EH (cell line): ENCODE measurements around the gene GAD1.

ENCODE experiments used
- DNase-seq: peaks from one replicate; pipeline ENCODE4 v3.0.0-alpha.2; 2015; ENCODE audit warnings: low read depth

GAD1 gene

GRCh38 chr2:170816504-170817092 lies at the start of gene GAD1:
TSS of gene GAD1 (plus strand) at chr2:170816887. CDS start at chr2:170818592, 1,705 bp downstream.
- peak; percentile 77 for DNase-seq

DNA sequence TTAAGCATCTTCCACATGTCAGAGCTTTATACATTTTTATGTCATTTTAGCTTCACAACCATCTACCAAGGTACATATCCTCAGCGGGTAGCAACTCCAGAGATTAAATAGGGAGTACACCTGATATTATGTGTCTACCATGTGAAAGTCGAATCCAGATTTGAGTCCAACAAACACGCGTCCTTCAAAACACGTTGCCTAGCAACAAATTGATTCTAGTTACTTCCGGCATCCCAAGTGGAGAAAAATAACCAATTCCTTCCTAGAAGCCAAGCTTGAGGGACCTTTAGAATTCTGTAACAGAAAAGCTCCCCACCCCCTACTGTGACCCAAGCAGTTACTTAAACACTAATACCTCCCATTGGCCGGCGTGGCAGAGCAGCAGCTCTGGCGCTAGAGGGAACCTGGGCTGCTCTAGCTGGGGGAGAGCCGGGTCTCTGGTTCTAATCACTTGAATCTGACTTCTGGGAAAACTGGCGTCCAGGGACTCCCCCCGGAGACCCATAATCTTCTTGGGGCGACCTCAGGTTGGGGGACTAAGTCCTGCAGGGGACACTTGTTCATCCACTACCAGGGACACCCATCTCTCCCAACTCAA lies 46.6 kb upstream of the GAD1 start, which contains the start of gene ERICH2:
TSS of gene ERICH2 (plus strand) at position 371 of the 598 bp plus-strand sequence. CDS start 304 bp downstream, outside the sequence.
- DNase-seq, result peak; percentile 46

GRCh38 chr2:170770606-170771420 lies 45.9 kb upstream of the GAD1 start:
- DNase-seq, result peak; percentile 61

DNA sequence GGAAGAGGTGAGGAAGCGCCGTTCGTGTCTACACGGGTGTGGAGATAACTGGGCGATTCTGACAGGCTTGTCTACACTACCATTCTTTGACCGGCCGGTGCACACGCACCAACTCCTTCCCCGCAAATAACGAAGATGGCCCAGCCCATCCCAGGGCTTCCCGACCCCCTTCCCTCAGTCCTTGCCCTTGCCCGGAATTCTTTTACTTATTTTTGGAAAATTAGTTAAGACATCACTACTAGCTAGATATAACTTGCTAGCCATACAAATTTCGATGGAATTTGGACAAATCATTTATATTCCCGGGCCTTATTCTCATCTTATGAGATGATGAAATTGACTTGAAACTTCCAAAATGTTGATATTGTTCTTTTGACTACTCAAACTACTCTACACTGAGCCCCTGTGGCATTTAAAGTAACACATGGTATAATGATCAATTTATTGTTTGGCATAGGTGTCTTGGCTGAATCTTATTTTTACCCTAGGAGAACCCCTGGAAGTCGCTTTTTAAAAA lies 45.2 kb upstream of the GAD1 start:
- no peak for DNase-seq

GRCh38 chr2:170772295-170772694 lies 44.4 kb upstream of the GAD1 start:
- no peak for DNase-seq

DNA sequence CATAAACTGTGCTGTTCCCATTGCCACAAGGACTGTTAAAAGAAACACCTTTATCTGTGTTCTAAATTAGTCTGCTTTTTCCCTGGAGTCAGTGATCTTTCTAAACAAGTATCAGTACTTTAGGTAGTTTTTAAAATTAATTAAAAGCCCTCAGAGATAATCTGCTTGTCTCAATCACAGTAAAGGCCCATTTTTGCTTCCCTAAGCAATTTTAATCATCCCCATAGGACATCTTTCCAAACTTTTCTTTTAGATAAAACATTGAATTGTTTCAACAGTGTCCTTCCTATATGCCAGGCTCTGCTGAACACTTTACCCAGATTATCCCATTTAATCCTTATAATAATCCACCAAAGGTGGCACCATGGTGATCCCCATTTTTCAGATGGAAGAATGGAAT lies 42.6 kb upstream of the GAD1 start:
- no peak for DNase-seq

- DNase-seq, result no peak
Observed at GRCh38 chr2:170778900-170779299, 37.8 kb upstream of the GAD1 start.

DNA sequence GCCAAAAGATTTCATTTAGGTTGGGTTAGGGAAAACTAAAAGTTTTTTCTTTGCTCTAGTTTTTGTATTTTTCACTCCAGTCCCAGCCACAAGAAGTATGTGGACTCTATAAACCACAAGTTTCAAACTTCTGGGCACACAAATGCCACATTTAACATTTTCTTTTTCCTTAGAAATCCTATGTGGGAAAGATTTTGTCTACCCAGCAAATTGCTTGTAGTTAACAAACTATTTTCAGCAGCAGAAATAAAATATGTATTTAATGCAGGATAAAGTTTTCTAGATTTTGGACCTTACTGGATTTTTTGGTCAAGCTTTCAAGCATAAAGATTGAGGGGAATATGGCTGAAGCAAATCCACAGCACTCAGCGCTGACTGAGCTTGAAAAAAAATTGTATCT lies 37.4 kb upstream of the GAD1 start:
- DNase-seq, result no peak

GRCh38 chr2:170782673-170783072 lies 34.0 kb upstream of the GAD1 start:
- no peak for DNase-seq

DNA sequence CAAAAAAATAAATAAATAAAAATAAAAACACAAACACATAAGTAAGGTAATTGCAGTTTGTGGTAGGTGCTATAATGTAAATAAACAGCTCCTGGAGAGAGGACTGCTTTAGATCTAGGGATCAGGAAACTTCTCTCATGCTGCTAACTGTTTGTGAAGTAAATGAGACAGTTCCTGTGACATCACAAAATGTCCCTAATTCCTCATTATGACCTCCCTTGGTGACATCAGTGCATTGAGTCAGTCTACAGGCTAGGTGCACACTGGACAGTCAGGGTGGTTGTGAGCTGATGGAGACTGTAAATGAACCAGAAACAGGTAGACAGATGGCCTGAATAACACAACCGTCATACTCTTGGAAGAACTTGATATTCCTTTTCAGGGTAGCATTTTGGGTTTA lies 33.1 kb upstream of the GAD1 start:
- no peak for DNase-seq

GRCh38 chr2:170798996-170799395 lies 17.7 kb upstream of the GAD1 start:
- no peak for DNase-seq

GRCh38 chr2:170806548-170806947 lies 10.1 kb upstream of the GAD1 start:
- DNase-seq, result no peak

- DNase-seq, result peak; percentile 78
Observed at GRCh38 chr2:170812710-170813600, 3.7 kb upstream of the GAD1 start.

DNA sequence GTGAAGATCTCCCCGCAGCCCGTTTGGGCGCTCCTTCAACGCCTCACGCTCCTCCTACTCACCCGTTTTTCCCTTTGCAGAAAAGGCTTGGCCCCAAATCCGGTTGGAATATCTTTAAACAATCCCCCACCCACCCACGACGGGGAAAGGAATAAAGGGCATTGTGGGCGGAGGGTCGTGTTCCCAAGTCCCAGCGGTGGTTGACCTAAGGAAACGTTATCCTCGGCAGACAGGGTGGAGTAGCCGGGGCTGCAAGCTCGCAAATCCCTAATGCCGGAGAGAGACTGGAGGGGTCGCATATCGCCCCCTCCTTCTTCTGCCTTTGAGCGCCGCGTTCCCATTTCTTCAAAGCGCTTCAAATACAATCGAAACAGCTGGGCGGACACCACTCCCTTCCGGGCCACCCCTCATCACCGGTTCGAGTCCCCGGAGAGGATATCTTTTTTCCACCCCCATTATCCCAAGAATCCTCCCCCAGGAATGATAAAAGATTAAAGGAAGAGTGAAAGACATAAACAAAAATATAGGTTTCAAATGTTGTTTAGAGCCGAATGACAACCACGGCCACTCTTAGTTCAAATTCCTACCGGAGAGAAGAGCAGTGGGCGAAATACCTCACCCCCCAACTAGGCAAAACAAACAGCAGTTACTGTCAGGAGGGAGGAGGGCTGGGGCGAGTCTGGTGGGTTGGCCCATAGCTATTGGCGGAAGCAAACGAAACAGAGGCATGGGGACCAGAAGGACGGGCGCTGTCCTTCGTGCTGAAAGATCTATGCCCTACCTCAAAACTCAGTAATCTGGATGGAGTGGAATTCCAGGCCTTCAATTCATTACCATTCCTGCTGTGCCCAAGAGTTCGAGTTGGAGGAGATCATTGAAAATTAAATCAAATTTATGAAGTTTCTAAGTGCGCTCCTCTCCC lies 2.8 kb upstream of the GAD1 start:
- peak; percentile 71 for DNase-seq

GRCh38 chr2:170814533-170815230 lies 2.0 kb upstream of the GAD1 start:
- DNase-seq, result no peak

DNA sequence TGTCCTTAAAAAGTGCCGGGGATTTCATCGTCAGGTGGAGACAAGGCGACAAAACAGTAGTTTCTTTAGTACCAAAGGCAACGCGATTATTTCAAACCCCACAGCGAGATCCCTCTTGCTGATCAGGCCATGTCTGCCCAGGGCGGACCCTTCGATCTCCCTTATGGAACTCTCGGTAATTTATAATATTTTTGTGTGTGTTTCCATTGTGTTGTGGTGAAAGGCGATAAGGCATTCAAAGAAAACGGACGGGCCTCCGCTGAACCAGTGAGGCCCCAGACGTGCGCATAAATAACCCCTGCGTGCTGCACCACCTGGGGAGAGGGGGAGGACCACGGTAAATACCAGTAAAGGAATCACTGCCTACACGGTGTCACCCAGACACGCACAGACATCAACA lies 1.4 kb upstream of the GAD1 start:
- DNase-seq, result no peak

GRCh38 chr2:170815746-170816503 lies 762 bp upstream of the GAD1 start:
- DNase-seq, result peak; percentile 41

DNA sequence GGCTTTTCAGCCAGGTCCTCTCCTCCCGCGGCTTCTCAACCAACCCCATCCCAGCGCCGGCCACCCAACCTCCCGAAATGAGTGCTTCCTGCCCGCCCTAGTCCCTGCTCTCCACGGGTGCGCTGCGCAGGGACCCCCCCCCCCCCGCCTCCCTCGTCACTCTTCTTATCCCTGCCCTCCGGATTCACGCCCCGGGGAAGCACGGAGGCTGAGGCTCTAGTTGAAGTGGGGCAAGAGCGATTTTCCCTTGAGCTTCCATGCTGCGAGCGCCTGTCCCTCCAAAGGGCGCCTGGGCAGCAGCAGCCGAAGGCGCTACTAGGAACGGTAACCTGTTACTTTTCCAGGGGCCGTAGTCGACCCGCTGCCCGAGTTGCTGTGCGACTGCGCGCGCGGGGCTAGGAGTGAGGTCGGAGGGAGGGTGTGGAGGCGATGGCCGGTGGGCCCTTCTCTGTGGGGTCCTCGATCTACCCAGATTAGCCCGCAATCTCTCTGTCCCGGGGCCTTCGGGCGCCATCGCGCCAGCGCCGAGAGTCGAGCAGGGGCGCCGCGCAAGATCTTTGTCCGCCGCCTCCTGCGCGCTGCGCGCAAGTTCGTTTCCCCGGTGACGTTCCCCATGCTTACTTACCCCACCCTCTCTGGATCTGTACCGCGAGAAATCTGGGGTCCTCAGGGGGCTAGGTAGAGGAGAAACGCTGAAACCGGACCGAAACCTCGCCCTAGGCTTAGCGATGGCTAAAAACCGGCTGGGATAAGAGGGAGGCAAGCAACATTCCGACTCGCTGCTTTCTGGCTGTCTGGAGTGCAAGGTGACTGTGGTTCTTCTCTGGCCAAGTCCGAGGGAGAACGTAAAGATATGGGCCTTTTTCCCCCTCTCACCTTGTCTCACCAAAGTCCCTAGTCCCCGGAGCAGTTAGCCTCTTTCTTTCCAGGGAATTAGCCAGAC lies 677 bp downstream of the GAD1 start:
- peak; percentile 30 for DNase-seq
